ENCODE measurements around the gene KAZN.

Gene KAZN

GRCh38 chr1:14639291-14640050, 41.0 kb downstream of the KAZN start:
- DNase-seq (ENCODE audit: low read depth in 1 of 2, low spot score in 1 of 2) = no peak

- no peak for DNase-seq (ENCODE audit: low read depth in 1 of 2, low spot score in 1 of 2)
These were observed 44.2 kb downstream of the KAZN start for GRCh38 chr1:14642712-14643111.

- DNase-seq (ENCODE audit: low read depth in 1 of 2, low spot score in 1 of 2) = no peak
These were observed 48.5 kb downstream of the KAZN start for GRCh38 chr1:14646973-14647372.

GRCh38 chr1:14647777-14648176, 49.3 kb downstream of the KAZN start:
- DNase-seq (ENCODE audit: low read depth in 1 of 2, low spot score in 1 of 2) = no peak

GRCh38 chr1:14648391-14648790, 49.9 kb downstream of the KAZN start:
- DNase-seq (ENCODE audit: low read depth in 1 of 2, low spot score in 1 of 2) = no peak

- DNase-seq (ENCODE audit: low read depth in 1 of 2, low spot score in 1 of 2) = no peak
These were observed 50.7 kb downstream of the KAZN start for GRCh38 chr1:14648896-14649855.

GRCh38 chr1:14649976-14650375, 51.5 kb downstream of the KAZN start:
- no peak for DNase-seq (ENCODE audit: low read depth in 1 of 2, low spot score in 1 of 2)

- no peak for DNase-seq (ENCODE audit: low read depth in 1 of 2, low spot score in 1 of 2)
These were observed 52.5 kb downstream of the KAZN start for GRCh38 chr1:14650951-14651350.

GRCh38 chr1:14652840-14653239, 54.4 kb downstream of the KAZN start:
- no peak for DNase-seq (ENCODE audit: low read depth in 1 of 2, low spot score in 1 of 2)

GRCh38 chr1:14653461-14653960, 55.0 kb downstream of the KAZN start:
- no peak for DNase-seq (ENCODE audit: low read depth in 1 of 2, low spot score in 1 of 2)

- DNase-seq (ENCODE audit: low read depth in 1 of 2, low spot score in 1 of 2) = no peak
These were observed 56.1 kb downstream of the KAZN start for GRCh38 chr1:14654554-14654953.

GRCh38 chr1:14655385-14655784, 56.9 kb downstream of the KAZN start:
- no peak for DNase-seq (ENCODE audit: low read depth in 1 of 2, low spot score in 1 of 2)

GRCh38 chr1:14656384-14656937, 58.0 kb downstream of the KAZN start:
- no peak for DNase-seq (ENCODE audit: low read depth in 1 of 2, low spot score in 1 of 2)

- no peak for DNase-seq (ENCODE audit: low read depth in 1 of 2, low spot score in 1 of 2)
These were observed 60.2 kb downstream of the KAZN start for GRCh38 chr1:14658642-14659041.

GRCh38 chr1:14659913-14660312, 61.4 kb downstream of the KAZN start:
- no peak for DNase-seq (ENCODE audit: low read depth in 1 of 2, low spot score in 1 of 2)

GRCh38 chr1:14660801-14661200, 62.3 kb downstream of the KAZN start:
- no peak for DNase-seq (ENCODE audit: low read depth in 1 of 2, low spot score in 1 of 2)

GRCh38 chr1:14661222-14661621, 62.7 kb downstream of the KAZN start:
- no peak for DNase-seq (ENCODE audit: low read depth in 1 of 2, low spot score in 1 of 2)

- DNase-seq (ENCODE audit: low read depth in 1 of 2, low spot score in 1 of 2) = no peak
These were observed 63.6 kb downstream of the KAZN start for GRCh38 chr1:14662116-14662515.

GRCh38 chr1:14663773-14664172, 65.3 kb downstream of the KAZN start:
- DNase-seq (ENCODE audit: low read depth in 1 of 2, low spot score in 1 of 2) = no peak

- DNase-seq (ENCODE audit: low read depth in 1 of 2, low spot score in 1 of 2) = no peak
These were observed 67.9 kb downstream of the KAZN start for GRCh38 chr1:14666373-14666772.

GRCh38 chr1:14666962-14667650, 68.6 kb downstream of the KAZN start:
- DNase-seq (ENCODE audit: low read depth in 1 of 2, low spot score in 1 of 2) = no peak
